Smooth muscle cell of the brain vasculature (primary cell): ENCODE results near the gene CNOT6L.
"Not testable (repeated sequence)": the region's sequence is repeated elsewhere in the genome, so short reads cannot be mapped to it uniquely, and the experiment has no call there.

Source experiments
- DNase-seq: peaks from one replicate; pipeline ENCODE4 v3.0.0-alpha.2; 2012; ENCODE audit warnings: low read depth, low spot score

Gene CNOT6L

DNA sequence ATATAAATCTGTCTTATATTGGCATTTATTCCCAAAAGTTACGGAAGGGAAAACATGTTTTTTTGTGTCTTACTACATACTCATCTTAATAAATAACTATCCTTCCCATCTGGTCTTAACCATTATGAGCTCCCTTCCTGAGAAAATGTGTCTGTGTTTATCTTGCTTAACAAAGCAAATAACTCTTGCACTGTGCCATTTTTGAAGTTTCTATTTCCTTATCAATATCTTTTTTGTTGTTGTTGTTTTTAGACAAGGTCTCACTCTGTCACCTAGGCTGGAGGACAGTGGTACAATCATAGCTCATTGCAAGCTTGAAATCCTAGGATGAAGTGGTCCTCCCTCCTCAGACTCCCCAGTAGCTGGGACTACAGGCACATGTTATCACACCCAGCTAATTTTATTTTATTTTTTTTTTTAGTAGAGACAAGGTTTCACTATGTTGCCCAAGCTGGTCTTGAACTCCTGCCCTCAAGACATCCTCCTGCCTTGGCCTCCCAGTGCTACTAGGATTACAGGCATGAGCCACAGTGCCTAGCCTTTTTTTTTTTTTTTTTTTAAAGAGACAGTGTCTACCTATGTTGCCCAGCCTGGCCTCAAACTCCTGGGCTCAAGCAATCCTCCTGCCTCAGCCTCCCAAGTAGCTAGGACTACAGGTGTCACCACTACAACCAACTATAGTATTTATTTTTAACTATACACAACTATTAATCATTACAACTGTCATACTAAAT, 36.9 kb downstream of the CNOT6L start:
- no peak for DNase-seq

DNA sequence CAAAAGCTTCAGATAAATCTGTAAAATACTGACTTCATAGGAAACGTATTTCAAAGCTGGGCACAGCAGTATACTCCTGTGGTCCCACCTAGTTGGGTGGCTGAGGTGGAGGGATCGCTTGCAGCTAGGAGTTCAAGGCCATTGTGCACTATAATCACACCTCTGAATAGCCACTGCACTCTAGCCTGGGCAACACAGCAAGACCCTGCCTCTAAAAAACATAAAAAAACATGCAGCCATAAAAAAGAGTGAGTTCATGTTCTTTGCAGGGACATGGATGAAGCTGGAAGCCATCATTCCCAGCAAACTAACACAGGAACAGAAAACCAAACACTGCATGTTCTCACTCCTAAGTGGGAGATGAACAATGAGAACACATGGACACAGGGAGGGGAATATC, 38.4 kb downstream of the CNOT6L start:
- DNase-seq: not testable (repeated sequence)

DNA sequence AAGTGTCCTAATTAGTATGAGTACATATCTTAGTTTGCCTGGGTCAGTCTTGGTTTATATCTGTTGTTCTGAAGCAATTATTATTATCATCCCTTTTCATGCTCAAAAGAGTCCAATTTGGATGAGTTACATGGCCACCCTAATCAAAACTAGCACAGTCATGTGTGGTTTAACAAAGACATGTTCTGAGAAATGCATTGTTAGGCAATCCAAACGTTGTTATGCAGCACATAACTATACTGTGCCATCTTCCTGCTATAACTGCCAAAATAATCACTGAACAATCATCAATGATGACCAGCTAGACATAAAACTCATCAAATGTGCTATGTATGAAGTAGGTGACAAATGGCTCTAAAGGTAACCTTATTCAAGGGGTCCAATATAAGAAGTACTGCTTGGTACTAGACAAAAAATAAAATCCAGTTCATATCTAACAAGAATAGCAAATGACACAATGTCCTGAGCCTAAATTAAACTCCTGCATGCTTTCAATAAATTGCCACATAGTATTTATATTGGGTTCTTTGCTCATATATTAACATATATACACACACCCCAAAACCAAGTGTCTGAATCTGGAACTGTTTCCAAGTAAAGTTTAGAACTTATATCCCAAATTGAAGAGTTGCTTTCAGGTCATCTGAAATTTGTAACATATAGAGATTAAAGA, 41.9 kb downstream of the CNOT6L start:
- no peak for DNase-seq

DNA sequence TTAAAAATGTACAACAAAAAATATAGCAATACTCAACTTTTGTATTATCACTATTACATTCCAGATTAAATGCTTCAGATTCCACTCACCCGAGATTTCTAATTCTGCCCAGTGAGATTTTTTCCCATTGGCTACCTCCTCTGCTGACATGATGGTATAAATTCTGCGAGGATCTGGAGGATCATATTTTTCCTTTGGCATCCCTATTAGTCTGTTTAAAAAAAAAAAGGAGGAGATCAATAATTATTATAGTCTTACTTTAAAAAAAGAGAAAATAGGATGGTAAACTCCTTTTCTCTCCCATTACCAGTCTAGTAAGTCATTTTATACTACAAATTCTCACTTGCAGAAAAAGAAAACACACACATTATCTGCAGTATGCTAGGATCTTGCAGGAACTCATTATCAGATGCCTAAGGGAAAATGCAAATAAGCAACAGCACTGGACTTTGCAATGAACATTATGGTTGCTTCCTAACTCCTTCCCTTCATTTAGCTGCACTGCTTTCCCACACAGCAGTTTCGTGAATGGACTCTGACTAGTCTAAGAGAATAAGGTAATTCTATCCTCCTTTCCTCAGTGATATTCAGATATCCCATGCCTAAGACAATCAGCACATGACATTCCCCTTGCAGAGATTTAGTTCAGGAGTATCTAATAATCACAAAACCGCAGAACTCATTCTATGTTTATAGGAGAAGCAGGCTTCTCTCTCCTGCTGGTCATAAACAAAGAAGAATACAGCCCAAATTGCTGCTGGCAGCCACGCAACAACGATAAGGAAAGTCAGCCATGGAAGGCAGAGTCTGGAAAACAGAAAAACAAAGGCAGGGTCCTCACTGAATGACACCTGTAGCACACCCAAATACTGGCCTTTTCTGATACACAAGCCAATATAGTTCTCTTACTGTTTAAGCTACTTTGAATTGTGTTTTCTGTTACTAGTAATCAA, 42.7 kb downstream of the CNOT6L start:
- DNase-seq: no peak

DNA sequence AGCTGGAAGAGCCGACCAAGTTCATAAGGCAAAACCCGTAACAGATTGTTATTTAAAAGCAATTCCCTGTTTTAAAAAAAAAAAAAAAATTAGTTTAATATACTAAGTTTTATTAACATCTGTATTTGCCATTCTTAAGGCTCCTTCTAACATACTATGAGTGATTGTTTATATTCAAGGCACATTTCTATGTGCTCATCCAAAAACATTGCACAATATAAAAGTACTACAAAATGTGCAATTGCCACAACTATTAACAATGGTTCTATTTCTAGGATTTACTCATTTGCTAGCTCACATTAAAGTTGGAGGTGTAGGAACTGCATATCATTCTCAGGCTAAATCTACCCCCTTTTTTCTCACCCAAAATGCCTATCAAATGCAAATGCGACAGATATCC, 46.1 kb downstream of the CNOT6L start:
- no peak for DNase-seq

DNA sequence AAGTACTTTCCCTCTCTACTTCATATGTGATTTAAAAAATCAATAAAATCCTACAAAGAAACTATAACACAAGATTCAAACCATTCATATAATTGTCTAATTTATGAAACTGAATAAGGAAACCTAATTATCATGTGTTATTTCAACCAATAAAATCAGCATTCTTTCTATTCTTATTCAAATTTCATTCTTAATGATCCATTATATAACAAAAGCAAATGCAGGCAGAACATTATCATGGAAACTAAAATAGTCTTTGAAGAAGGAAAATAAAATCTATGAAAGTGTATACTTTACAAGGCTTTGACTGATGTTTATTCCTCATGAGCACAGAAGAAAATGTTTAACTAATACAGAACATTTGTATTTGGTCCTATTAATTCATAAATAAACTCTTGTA, 47.6 kb downstream of the CNOT6L start:
- no peak for DNase-seq

DNA sequence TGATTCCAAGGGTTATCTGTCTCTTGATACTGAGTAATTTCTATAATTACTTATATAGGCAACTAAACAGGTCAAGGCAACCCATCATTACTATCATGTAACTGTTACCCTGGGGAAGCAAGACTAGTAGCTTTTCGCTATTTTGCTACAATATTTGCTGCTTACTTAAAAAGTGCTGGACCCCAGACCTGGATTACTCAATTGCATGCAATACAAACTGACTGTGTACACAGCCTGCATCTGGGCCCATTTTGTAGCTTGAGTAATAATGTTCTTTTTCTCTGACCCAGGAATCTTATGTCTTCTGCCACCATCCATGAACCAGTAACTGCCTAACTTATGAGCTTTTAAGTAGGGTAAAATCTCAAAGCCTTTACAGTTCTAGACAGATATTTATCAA, 53.4 kb downstream of the CNOT6L start:
- no peak for DNase-seq

DNA sequence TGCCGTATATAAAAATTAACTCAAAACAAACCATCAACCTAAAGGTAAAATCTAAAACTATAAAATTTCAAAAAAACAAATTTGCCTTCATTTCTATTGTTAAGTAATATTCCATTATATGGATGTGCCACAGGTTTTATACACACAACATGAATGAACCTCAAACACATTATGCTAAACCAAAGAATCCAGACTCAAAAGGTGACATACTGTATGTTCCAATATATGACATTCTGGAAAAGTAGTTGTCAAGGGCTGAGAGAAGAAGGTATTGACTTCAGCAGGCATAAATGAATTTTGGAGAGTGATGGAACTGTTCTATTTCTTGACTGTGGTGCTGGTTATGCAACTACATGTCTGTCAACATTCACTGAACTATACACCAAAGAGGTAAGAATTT, 56.6 kb downstream of the CNOT6L start:
- no peak for DNase-seq

DNA sequence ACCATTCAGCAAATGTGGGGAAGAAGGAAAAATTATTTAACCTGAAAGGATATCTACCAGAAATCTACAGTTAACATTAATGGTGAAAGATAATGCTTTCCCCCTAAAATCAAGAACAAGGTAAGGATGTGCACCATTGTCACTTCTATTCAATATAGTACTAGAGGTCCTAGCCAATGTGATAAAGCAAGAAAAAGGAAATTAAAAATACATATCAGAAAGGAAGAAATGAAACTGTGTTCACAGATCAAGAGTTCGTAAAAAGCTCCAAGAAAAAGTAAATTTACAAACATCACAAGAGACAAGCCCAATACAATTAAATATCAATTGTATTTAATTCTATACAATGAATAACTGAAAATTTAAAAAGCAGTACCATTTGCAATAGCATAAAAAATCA, 57.6 kb downstream of the CNOT6L start:
- no peak for DNase-seq

DNA sequence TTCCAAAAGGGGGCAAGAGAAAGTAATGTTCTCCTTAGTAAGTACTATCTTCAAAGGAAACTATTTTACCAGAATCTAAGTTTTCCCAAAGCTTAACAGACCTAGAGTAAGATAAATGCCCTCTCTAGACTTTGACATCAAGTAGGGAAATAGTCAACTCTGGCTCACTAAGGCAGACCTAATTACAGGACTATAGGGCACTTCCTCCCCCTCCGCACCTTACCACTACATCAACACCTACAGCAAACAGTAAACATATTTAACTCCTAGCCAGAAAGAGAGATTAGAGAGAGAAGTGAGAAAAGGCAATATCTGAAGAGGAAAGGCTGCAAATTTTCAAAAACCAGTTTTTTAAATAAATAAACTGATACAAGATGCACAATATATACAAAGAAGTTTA, 60.4 kb downstream of the CNOT6L start:
- no peak for DNase-seq

GRCh38 chr4:77751764-77752163, 67.4 kb downstream of the CNOT6L start:
- DNase-seq: no peak

- no peak for DNase-seq
Observed at GRCh38 chr4:77745792-77746191, 73.4 kb downstream of the CNOT6L start.

GRCh38 chr4:77742054-77742453, 77.1 kb downstream of the CNOT6L start:
- no peak for DNase-seq

DNA sequence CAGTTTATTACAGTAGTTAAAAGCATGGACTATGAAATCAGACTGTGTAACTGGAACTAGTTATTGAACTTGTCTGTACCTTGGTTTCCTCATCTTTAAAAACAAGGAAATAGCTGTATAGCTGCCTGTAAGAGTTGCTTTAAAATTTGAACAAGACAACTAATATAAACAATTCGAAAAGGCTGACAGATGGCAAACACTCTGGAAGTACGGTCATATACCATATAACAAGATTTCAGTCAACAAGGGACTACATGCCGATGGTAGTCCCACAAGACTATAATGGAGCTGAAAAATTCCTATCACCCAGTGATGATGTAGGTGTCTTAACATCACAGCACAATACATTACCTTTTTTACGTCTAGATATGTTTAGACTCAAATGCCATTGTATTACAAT, 78.7 kb downstream of the CNOT6L start:
- no peak for DNase-seq

DNA sequence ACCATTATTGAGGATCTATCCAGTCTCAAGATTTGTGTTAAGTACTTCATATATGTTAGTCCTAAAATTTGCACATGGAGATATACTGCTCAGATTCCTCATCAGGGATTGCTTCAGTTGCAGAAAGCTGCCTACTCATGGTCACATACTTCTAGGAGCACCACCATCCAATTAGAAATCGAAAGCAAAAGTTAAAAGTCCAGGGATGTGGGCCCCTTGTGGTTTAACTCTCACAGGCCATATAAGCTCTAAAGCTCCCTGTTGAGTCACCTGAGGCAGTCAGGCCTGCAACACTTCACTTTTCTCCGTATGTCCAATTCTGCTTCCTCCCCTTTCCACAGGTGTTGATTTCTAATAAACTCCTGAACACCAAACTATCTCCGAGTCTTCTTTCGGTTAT, 84.2 kb downstream of the CNOT6L start:
- peak; percentile 7 for DNase-seq

DNA sequence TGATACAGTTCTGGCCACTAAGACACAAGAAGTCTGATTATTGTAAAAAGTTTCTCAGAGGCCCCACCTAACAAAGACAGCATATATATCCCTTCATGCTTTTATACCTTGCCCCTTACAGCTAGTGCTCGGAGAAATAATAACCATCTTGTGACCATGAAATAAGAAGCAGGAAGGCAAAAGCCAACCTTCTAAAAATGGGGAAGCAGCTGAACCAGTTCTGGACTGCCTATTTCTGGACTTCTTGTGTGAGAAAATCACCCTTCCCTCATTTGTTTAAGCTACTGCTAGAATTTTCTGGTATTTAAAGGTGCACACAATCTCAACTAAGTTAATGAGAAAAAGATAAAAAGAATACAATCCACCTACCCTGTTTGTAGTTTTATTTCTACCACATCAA, 87.5 kb downstream of the CNOT6L start:
- DNase-seq: no peak

GRCh38 chr4:77728420-77728819, 90.7 kb downstream of the CNOT6L start:
- no peak for DNase-seq

- DNase-seq: no peak
Observed at GRCh38 chr4:77721073-77721472, 98.1 kb downstream of the CNOT6L start.

DNA sequence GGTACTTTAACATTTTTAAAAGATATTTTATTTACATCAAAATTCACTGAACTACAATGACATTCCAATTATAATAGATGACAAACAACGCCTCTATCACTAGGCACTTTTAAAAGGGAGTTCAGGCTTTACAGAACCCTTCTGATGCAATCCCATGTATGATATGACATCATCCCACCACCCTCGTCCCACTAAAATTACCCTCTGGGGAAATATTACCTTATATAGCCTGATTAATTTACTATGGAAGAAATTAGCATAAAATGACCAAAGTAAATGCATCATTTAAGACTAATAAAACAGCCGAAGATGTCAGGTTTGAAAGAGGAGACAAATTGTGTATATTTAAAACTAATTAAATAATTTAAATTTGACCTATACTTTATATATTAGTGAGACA, 100.7 kb downstream of the CNOT6L start:
- DNase-seq: not testable (repeated sequence)

DNA sequence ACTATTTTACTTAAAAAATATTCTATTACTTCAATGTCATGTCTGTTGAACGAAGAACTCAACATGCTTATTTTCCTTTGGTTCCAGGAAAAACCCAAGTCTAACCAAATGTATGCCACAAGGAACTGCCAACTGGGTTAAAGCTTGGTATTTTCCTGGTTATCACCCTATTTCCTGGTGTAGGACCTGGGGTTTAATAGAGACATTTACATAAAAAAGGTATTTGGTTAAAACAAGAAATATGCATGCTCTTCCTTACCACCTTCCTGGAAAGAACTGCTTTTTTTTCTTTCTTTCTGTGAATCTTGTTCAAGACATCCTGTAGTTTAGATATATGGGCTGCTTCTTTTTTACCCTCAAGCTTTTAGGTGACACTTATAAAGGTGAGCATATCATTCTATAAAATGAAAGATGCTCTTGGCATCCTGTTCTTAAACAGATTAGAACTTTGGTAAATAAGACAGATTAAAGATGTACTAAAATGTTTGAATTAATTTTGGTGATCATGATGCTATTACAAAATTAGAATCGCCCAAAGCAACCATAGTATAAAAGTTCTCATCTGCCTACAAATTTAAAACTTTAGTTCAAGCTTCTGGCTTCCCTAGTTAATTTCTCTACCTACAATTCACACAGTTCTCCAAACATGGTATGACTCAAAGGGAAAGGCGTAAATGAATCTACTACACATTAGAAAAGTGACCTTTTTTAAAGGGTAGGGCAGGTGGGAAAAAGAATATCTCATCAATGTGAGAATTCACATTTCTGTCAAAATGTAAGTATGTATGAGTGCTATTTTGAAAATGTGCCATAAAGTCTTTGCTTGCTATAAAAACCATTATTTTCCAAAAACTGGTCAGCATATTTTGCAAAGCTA, 103.5 kb downstream of the CNOT6L start:
- DNase-seq: no peak

DNA sequence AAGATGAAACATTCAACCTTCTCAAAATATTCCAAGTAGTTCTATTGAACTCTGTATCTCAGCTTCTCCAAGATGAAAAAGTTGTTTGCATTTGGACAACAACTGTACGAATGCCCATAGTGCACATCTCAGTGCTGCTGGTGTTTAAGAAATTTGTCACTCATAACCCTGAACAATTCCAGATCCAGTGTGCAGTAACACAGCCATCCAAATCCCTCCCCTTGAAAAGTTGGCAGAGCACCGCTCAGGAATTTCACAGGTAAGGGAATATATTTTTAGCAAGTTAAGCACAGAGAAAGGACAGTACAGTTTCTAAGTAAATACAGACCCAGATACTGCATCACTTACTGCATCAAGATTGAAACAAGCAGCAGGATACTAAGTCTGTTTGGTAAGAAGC, 104.7 kb downstream of the CNOT6L start:
- no peak for DNase-seq
